Erythroblast (primary cell): ENCODE results near the gene CIPC.

Source experiments
- GATA1 ChIP-seq: IDR thresholded peaks from 2 replicates; pipeline ENCODE4 v1.6.1; 2011; ENCODE audit warnings: low read depth, mild to moderate bottlenecking, control low read depth, low read length, moderate library complexity
- POLR2A ChIP-seq: IDR thresholded peaks from 2 replicates; pipeline ENCODE4 v1.6.1; 2011; ENCODE audit warnings: mild to moderate bottlenecking, low read length

DNA sequence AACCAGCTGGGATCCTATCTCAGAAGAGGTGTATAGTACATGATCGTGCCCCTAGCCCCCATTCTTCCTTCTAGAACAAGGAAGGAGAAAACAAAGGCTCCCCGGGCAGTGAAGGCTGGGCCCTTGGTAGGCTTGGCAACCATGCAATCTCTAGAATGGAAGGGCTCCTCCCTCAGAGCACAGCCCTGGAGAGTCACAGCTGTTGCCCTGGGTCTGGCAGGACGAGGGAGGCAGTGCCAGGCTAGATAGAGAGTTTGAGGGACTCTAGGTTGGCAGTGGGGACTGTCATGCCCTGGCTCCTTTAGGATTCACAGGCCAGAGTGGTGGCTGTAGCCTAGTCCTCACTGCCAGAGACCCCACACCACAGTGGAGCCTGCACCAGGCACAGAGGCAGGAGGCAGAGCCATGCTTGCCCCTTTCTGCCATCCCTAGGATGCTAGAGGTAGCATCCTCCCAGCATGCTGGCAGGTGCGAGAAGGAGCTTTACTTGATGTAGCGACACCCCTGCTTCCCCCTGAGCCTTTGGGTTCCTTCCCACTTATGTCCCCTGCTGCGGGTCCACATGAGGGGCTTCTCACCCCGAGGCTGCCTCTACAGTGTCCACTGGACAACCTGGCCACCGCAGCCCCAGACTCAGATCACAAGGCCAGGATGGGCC lies 33.4 kb upstream of the CIPC start:
- no peak for TF ChIP-seq POLR2A
- no peak for TF ChIP-seq GATA1
